HG03439 (cell line): Measurements from ENCODE around the gene PFKL.
A peak's percentile ranks its signal among the peaks of the same experiment; 100 is the strongest.
"Not testable (repeated sequence)": the region's sequence is repeated elsewhere in the genome, so short reads cannot be mapped to it uniquely, and the experiment has no call there.

ENCODE experiments used
- ATAC-seq: cut with Tn5 transposase; IDR thresholded peaks from one replicate; pipeline ENCODE4 v1.9.1; 2021; ENCODE audit warnings: mild to moderate bottlenecking, moderate library complexity; ENCODE audit not compliant: unreplicated experiment

Gene PFKL

GRCh38 chr21:44293551-44294231 lies 6.2 kb upstream of the PFKL start:
- ATAC-seq = no peak

DNA sequence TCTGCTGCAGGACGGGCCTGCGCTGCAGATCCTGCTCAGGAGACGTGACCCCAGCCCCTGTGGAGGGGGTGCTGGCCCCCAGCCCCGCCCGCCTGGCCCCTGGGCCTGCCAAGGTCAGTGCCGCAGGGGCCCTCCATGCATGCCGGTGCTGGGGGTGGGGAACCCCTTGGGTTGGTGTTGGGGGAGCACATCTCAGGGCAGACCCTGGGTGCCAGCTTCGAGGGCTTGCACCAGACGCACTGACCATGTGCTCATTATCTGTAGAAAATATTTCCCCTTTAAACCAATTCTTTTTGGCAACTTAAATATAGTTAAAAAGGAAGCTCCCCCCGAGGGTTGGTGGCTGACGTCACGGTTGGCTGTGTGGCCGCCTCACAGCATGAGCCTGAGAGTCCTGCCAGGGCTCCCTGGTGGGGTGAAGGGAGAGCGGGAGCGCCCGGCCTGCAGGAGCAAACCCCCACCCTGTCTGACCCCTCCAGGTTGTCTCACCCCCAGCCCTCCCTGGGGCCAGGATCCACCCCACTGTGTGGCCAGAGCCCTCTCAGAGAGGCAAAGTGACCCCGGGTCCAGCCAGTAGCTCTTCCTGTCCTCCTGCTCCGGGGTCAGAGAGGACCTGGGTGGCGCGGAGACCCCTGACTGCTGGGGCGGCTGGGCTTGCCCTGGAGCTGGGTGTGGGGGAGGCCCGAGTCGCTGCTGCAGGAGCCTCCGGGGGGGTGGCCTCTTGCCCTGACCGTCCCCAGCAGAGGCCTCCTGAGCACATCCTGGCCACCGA lies 5.3 kb upstream of the PFKL start:
- no peak for ATAC-seq

- ATAC-seq = no peak
These were observed 4.7 kb upstream of the PFKL start for GRCh38 chr21:44295163-44295573.

DNA sequence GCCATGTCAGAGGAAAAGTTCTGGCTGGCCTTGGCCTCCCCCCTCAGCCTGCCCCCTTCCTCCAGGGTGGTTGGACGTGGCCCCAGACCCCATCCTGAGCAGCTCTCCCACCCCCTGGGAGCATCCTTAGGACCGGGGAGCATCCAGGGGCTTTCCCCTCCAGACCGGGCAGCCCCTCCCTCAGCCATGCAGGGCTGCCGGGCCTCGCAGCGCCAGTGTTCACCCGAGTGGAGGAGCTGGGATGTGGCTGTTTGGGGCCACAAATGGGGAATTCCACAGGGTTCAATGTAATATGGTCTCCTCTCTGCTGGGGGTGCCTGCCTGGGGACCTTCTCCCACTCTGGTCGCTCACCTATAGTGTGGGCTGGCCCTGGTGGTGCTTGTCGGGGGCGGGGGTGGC lies 4.2 kb upstream of the PFKL start:
- no peak for ATAC-seq

DNA sequence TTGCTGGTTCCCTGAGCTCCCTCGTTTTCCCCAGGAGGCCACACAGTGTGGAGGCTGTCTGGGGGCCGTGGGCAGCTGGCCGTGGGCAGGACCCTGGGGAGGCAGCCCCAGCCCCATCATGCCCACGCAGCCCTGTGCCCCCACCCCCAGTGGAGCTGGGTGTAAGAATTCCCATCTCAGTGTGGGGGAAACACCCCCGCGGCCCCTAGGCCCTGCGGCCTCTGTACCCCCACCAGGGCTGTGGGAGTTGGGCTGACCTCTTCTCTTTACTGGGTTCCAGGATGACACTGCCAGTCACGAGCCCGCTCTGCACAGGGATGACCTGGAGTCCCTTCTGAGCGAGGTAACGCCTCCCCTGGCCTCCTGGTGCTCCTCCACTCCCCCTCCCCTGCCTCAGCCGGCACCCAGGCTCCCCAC lies 3.7 kb upstream of the PFKL start:
- ATAC-seq = no peak

GRCh38 chr21:44296916-44297315 lies 2.9 kb upstream of the PFKL start:
- no peak for ATAC-seq

- no peak for ATAC-seq
These were observed 2.1 kb upstream of the PFKL start for GRCh38 chr21:44297525-44298290.

DNA sequence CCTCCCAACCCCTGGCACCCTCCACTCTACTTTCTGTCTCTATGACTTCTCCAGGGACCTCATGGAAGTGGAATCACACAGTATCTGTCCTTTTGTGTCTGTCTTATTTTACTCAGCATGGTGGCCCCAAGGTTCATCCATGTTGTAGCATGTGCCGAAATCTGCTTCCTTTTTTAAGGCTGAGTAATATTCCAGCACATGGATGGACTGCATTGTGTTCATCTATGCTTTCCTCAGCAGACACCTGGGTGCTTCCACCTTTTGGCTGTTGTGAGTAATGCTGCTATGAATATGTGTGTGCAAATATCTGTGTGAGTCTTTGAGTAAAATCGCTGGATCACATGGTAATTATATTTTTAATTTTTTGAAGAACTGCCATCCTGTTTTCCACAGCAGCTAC lies 1.6 kb upstream of the PFKL start:
- ATAC-seq = no peak

GRCh38 chr21:44299085-44299457 lies 782 bp upstream of the PFKL start:
- ATAC-seq = no peak

GRCh38 chr21:44300262-44300959 lies 558 bp downstream of the PFKL start:
- peak; percentile 21 for ATAC-seq

DNA sequence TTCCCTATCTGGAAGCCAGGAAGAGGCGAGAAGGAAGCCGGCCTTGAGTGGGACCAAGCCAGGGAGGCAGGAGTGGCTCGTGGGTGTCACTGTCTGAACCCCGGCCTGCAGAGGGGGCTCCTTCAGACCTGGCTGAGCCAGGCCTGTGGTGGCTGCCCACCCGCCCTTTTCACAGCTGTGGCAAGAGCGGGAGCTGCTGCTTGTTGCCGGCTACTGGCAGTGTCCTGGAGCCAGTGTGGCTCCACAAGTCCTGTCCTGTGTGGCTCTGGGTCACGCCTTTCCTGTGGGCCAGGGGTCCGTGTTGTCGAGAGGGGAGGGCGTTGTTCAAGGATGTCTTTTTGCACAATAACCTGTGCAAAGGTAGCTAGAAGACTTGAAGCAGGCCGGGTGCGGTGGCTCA lies 1.3 kb downstream of the PFKL start:
- ATAC-seq = no peak

- ATAC-seq = no peak
These were observed 2.1 kb downstream of the PFKL start for GRCh38 chr21:44301961-44302406.

GRCh38 chr21:44302573-44303401 lies 2.9 kb downstream of the PFKL start:
- not testable (repeated sequence) for ATAC-seq

GRCh38 chr21:44303490-44303981 lies 3.7 kb downstream of the PFKL start:
- ATAC-seq = no peak

GRCh38 chr21:44304011-44304616 lies 4.3 kb downstream of the PFKL start:
- ATAC-seq = no peak

DNA sequence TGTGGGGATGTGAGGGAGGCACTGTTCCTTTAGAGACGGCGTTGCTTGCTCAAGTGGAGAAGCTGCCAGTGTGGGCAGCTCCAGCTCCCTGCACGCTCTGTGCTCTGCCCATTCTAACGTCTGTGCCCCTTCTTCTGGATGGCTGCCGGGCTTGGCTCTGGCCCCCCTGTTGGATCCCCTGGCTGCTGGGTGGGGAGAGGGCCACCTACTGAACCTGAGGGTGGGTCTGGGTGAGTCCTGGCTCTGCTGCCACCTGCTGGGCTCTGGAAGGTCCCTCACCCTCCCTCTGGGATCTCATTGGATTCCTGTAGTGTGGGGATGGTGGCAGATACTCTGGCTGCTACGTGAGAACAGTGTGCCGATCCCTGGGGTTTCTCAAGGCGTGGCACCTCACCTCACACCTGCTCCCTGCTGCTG lies 5.0 kb downstream of the PFKL start:
- no peak for ATAC-seq

GRCh38 chr21:44305691-44306090 lies 5.8 kb downstream of the PFKL start:
- ATAC-seq = no peak

DNA sequence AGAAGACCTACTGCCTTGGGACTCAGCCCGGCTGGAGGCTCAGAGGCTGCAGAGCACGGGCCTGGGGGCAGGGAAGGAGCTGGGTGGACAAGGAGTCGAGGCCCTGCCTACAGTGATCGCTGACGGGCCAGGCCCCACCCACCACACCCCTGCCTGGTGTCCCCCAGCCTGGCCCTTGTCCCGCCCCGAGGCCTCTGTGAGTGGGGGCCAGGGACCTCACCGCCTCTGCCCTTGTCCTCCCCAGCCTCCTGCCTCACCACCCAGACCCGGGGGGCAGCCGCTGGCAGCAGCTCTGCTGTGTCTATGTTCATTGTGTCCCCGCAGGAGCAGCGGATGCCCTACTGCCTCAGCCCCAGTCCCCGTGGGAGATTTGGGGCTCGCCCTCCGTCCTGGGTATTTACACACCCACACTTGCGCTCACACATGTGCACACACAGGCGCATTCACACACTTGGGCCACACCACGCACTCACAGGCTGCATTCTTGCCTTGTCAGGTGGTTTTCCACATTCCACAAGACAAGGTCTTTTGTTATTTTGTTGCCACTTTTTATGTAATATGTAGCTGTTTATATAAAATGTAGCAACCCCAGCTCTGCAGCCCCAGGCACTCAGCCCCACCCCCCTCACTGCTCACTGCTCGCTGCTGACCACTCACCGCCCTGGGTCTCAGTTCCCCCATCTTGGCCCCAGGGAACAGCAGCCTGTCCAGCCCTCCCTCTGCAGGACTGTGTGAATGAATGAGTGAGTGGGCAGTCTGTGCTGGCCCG lies 7.3 kb downstream of the PFKL start:
- no peak for ATAC-seq
